ENCODE data around the gene RAMP1. TPM values are rescaled to one million over a fixed set of nuclear protein-coding genes. Genes with fewer than 3 reads are reported as not detected.
"Not testable (repeated sequence)": the region's sequence is repeated elsewhere in the genome, so short reads cannot be mapped to it uniquely, and the experiment has no call there.

Gene RAMP1
- 26.3 TPM for total RNA-seq

GRCh38 chr2:237859533-237860272 lies at the start of gene RAMP1:
Gene RAMP1, plus strand, starts transcription at chr2:237859623. Its CDS starts 53 bp downstream, at chr2:237859676.
- intact Hi-C loops (cut with DNase I), result loop anchor here (5.0 kb wide), 1 partner anchor 403 kb away; no protein-coding TSS in a partner anchor
- DNase-seq (ENCODE audit: low spot score) (no peak), ATAC-seq (no peak)

- ATAC-seq (no peak), DNase-seq (ENCODE audit: low spot score) (no peak)
- intact Hi-C loops (cut with DNase I), result no loop called here
These were observed 43.8 kb upstream of the RAMP1 start for GRCh38 chr2:237815637-237816036.

DNA sequence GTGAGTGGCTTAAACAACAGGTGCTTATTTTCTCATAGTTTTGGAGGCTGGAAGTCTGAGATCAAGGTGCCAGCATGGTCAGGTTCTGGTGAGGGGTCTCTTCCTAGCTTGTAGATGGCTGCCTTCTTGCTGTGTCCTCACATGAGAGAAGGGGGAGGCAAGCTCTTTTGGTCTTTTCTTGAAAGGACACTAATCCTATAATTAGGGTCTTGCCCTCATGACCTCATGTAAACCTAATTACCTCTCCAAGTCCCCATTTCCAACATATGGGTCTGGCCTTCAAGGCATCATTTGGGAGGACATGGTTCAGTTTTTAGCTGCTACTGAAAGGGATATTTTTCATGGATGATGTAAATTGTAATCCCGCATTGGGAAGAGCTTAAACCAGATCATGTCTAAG lies 42.9 kb upstream of the RAMP1 start:
- no peak for DNase-seq (ENCODE audit: low spot score)
- no peak for ATAC-seq
- intact Hi-C loops (cut with DNase I), result no loop called here

DNA sequence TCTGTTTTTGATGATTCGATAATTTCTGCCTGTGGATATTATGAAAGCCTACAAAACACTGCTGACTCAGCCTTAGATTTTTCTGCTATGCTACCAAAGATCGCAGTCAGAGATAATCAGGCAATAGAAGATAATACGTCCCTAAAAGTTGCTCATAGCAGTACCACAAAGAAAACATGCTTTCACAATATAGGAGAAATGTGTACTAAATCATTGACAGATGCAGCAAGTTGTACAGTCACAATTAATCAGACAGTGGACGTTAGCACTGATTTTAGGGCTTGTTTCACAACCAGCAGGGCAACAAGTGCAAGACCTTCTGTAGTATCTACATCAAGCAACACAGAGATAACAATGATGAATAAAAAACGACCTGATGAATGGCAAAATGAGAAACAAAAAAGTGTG lies 41.4 kb upstream of the RAMP1 start:
- intact Hi-C loops (cut with DNase I), result no loop called here
- ATAC-seq (no peak), DNase-seq (ENCODE audit: low spot score) (no peak)

DNA sequence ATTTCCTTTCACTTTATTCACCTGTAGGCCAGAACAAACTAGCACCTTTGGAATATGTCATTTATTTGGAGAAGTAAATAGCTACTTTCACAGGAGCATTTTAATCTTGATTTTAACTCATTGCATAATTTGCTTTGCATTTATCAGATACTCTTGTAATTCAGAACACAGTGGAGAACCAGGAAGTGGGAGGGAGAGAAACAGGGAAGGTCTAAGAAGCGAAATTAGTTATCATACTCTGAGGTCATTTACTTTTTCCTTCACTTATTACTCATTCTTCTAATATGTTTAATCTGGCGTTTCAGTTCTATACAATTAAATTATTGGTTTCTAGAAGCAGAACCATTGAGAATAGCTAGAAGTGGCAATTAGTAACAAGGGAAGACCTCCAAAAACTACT lies 40.2 kb upstream of the RAMP1 start:
- intact Hi-C loops (cut with DNase I), result no loop called here
- ATAC-seq, result no peak

DNA sequence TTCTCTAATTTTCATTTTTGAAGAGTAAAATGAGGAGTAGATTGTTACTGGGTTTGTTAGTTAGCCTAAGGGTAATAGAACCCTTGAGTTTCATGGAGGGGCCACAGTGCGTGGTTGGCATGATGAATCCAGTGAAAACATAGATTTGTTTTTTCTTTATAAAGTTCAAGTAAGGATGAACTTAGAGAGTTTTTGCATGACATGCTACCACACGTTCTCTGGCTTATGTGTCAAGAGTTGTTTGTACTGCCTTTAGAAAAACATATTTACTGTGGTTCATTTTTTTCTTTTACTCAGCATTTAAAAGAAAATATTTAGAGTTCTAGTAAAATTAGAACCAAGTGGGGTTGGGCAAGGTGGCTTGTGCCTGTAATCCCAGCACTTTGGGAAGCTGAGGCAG lies 39.0 kb upstream of the RAMP1 start:
- DNase-seq (ENCODE audit: low spot score) (no peak), ATAC-seq (no peak)
- intact Hi-C loops (cut with DNase I), result no loop called here

More for the DNA sequence above, 40.2 kb upstream of the RAMP1 start:
- DNase-seq (ENCODE audit: low spot score), result no peak

DNA sequence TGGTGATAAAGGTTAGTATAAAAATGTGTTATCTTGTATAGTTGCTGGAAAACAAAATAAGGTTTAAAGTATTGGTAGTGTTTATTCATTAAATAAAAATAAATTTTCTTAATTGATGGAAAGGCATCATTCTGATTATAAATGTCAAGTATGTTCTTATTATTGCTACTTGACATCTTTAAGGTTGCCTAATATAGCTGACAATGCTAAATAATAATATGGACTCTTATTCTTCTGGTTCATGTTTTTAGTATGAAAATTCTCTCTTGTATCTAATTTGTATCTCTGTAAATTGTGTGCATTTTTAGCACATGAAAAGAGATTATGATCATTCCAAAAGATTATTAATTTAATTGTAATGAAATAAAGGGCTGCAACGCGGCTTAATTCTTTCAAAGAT lies 35.9 kb upstream of the RAMP1 start:
- DNase-seq (ENCODE audit: low spot score) (no peak), ATAC-seq (no peak)
- intact Hi-C loops (cut with DNase I), result no loop called here

GRCh38 chr2:237824085-237824484 lies 35.3 kb upstream of the RAMP1 start:
- no peak for ATAC-seq

GRCh38 chr2:237827421-237827987 lies 31.9 kb upstream of the RAMP1 start:
- no peak for DNase-seq (ENCODE audit: low spot score)
- ATAC-seq, result no peak
- intact Hi-C loops (cut with DNase I), result no loop called here

More at GRCh38 chr2:237824085-237824484, 35.3 kb upstream of the RAMP1 start:
- intact Hi-C loops (cut with DNase I), result no loop called here
- no peak for DNase-seq (ENCODE audit: low spot score)

GRCh38 chr2:237830522-237830921 lies 28.9 kb upstream of the RAMP1 start:
- ATAC-seq (no peak), DNase-seq (ENCODE audit: low spot score) (no peak)
- intact Hi-C loops (cut with DNase I), result no loop called here

GRCh38 chr2:237833546-237833945 lies 25.9 kb upstream of the RAMP1 start:
- no peak for DNase-seq (ENCODE audit: low spot score)

DNA sequence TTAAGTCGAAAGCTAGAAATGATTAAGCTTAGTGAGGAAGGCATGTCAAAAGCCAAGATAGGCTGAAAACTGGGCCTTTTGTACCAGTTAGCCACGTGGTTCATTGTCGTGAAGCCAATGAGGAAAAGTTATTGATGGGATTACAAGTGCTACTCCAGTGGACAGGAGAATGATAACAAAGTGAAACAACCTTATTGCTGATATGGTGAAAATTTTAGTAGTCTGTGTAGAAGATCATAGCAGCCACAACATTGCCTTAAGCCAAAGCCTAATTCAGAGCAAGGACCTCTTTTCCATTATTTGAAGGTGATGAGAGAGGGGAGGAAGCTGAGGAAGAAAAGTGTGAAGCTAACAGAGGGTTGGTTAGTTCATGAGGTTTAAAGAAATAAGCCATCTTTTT lies 24.1 kb upstream of the RAMP1 start:
- ATAC-seq (no peak), DNase-seq (ENCODE audit: low spot score) (no peak)
- intact Hi-C loops (cut with DNase I), result no loop called here

More at GRCh38 chr2:237833546-237833945, 25.9 kb upstream of the RAMP1 start:
- no peak for ATAC-seq
- intact Hi-C loops (cut with DNase I), result no loop called here

DNA sequence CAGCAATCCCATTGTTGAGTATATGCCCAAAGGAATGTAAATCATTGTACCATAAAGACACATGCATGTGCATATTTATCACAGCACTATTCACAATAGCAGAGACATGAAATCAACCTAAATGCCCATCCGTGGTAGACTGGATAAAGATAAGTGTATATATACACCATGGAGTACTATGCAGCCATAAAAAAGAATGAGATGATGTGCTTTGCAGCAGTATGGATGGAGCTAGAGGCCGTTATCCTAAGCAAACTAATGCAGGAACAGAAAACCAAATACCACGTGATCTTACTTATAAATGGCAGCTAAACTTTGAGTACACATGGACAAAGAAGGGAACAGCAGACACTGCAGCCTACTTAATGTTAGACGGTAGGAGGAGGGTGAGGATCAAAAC lies 18.4 kb upstream of the RAMP1 start:
- intact Hi-C loops (cut with DNase I), result no loop called here
- DNase-seq (ENCODE audit: low spot score) (no peak), ATAC-seq (no peak)

GRCh38 chr2:237848940-237849339 lies 10.5 kb upstream of the RAMP1 start:
- DNase-seq (ENCODE audit: low spot score); ATAC-seq; intact Hi-C loops (cut with DNase I): not testable (repeated sequence)

DNA sequence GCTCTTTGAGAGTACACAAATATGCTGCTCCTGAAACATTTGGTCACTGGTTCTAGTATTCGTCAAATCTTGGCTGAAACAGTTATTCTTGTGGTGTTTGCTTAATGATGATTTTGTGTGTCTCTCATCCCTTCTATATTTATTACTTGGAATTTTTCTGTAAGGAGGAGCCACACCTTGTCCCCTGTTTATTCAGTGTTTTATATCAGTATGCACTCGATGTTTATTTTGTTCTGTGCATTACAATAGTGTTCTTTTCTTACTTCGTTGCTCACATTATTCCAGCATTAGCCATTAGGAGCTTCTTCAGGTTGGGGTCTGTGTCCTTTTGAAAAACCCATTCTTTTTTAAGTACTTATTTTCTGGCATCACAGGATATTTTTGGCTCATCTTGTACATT lies 5.1 kb upstream of the RAMP1 start:
- intact Hi-C loops (cut with DNase I), result no loop called here
- ATAC-seq (no peak), DNase-seq (ENCODE audit: low spot score) (no peak)

- ATAC-seq (no peak), DNase-seq (ENCODE audit: low spot score) (no peak)
- intact Hi-C loops (cut with DNase I), result loop anchor here (5.0 kb wide), 1 partner anchor 405 kb away; no protein-coding TSS in a partner anchor
These were observed 1.6 kb upstream of the RAMP1 start for GRCh38 chr2:237857791-237858190.

GRCh38 chr2:237858294-237859081 lies 935 bp upstream of the RAMP1 start:
- peak; percentile 92 for ATAC-seq
- intact Hi-C loops (cut with DNase I), result loop anchor here (5.0 kb wide), 1 partner anchor 404 kb away; no protein-coding TSS in a partner anchor
- DNase-seq (ENCODE audit: low spot score), result peak; percentile 83

- intact Hi-C loops (cut with DNase I), result loop anchor here (5.0 kb wide), 1 partner anchor 403 kb away; no protein-coding TSS in a partner anchor
- ATAC-seq (no peak), DNase-seq (ENCODE audit: low spot score) (peak; percentile 61)
These were observed 365 bp upstream of the RAMP1 start for GRCh38 chr2:237859082-237859433.

GRCh38 chr2:237860273-237860935 lies 981 bp downstream of the RAMP1 start:
- DNase-seq (ENCODE audit: low spot score) (no peak), ATAC-seq (no peak)
- intact Hi-C loops (cut with DNase I), result no loop called here
